ENCODE data around the gene TMEM69. TPM values are rescaled to one million over a fixed set of nuclear protein-coding genes. Genes with fewer than 3 reads are reported as not detected.

TMEM69 gene
- total RNA-seq, 1 experiment from 2014 or later: 39.3 TPM

DNA sequence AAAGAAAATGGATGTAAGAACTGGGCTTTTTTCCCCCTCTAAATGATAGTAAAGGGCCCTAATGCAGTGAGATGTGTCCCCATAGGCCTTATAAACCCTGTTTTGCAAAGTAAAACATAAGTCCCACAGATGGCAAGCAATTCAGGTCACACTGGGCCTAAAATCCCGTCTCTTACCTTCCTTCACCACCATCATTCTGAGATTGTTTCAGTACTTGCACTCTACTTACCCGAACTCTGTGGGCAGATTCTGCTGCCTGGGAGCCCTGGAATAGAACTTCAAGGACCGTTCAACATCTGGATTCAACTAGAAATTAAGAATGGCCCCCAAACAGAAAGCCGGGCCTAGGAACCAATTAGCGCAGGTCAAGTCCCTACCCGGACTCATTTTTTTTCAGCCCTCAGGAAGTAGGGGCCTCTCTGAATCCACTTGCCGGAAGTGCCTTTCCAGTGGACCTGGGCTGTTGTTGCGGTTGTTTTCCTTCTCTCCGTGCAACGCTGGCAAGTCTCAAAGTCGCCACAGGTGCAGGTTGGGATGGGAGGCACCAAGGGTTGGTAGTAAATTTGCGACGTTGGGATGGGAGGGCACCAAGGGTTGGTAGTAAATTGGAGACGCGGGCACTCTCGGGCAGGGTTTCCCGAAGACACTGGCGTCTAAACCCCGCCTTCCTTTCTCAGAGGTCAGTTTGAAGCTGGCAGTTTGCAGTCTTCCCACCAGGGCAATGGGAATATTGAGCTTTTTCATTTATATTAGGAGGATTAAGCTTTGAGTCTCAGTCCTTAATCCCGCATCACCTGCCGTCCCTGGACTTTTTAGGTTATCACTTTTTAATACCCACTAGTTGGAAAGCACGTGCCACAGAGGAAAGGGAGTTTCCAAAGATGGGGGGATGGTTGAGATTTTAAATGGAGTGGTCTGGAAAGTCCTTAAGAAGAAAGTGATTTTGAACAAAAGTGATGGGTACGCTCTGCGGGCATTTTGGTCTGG lies at the start of gene TMEM69 (continued):
- TF ChIP-seq, protein P1, sequence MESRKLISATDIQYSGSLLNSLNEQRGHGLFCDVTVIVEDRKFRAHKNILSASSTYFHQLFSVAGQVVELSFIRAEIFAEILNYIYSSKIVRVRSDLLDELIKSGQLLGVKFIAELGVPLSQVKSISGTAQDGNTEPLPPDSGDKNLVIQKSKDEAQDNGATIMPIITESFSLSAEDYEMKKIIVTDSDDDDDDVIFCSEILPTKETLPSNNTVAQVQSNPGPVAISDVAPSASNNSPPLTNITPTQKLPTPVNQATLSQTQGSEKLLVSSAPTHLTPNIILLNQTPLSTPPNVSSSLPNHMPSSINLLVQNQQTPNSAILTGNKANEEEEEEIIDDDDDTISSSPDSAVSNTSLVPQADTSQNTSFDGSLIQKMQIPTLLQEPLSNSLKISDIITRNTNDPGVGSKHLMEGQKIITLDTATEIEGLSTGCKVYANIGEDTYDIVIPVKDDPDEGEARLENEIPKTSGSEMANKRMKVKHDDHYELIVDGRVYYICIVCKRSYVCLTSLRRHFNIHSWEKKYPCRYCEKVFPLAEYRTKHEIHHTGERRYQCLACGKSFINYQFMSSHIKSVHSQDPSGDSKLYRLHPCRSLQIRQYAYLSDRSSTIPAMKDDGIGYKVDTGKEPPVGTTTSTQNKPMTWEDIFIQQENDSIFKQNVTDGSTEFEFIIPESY (IDR thresholded peaks at IDR 0.05; ENCODE audit: extremely low read depth, insufficient replicate concordance, low read length): no peak
- TF ChIP-seq, protein P2, sequence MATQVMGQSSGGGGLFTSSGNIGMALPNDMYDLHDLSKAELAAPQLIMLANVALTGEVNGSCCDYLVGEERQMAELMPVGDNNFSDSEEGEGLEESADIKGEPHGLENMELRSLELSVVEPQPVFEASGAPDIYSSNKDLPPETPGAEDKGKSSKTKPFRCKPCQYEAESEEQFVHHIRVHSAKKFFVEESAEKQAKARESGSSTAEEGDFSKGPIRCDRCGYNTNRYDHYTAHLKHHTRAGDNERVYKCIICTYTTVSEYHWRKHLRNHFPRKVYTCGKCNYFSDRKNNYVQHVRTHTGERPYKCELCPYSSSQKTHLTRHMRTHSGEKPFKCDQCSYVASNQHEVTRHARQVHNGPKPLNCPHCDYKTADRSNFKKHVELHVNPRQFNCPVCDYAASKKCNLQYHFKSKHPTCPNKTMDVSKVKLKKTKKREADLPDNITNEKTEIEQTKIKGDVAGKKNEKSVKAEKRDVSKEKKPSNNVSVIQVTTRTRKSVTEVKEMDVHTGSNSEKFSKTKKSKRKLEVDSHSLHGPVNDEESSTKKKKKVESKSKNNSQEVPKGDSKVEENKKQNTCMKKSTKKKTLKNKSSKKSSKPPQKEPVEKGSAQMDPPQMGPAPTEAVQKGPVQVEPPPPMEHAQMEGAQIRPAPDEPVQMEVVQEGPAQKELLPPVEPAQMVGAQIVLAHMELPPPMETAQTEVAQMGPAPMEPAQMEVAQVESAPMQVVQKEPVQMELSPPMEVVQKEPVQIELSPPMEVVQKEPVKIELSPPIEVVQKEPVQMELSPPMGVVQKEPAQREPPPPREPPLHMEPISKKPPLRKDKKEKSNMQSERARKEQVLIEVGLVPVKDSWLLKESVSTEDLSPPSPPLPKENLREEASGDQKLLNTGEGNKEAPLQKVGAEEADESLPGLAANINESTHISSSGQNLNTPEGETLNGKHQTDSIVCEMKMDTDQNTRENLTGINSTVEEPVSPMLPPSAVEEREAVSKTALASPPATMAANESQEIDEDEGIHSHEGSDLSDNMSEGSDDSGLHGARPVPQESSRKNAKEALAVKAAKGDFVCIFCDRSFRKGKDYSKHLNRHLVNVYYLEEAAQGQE (IDR thresholded peaks at IDR 0.05; ENCODE audit: low read depth): no peak
- TF ChIP-seq POLR2AphosphoS5 (IDR thresholded peaks at IDR 0.05; ENCODE audit: low read depth, low read length): peak; percentile 90

DNA sequence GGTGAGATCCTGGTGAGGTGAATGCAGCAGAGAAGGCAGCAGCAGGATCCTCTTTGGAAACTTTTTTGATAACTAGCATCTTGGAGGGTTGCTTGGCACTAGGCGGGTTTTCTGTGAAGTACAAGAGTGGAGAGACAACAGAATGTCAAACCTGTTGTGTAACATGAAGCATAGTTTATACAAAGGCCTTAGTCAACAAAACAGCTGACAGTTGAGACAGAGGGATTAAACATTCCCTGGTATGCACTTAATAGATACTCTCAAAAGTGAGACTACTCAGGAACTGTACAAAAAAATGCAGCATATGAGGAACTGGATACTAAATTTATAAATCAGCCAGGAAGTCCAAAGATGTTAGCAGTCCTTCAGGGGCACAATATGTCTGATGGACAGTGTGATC lies 47.7 kb upstream of the TMEM69 start:
- H3K4me1 ChIP-seq (ENCODE audit: control insufficient read depth in 1 of 2, insufficient read depth in 2 of 2, low read length in 2 of 2): peaks cover 3 to 7% of the 10 kb centered on the region in 2 experiments; a peak in 3 of 4 replicates
- intact Hi-C loops (cut with micrococcal nuclease): loop anchor here (10.0 kb wide), 1 partner anchor 205 kb away; no protein-coding TSS in a partner anchor
- no peak overlapping the region for H2AFZ ChIP-seq (ENCODE audit: low read depth, low read length, poor library complexity, severe bottlenecking)
- H3K4me2 ChIP-seq (ENCODE audit: low read length): no peak overlapping the region
- no peak overlapping the region for H3K9ac ChIP-seq (ENCODE audit: low read length)
- H3K9me3 ChIP-seq (ENCODE audit: control insufficient read depth in 1 of 2, insufficient read depth in 1 of 2, low read depth in 1 of 2, low read length in 2 of 2): no peaks in the 10 kb centered on the region
- ChIA-PET RAD21 (ENCODE audit: low non-redundant PET in 1 of 2, low total read pairs in 2 of 2, uncharacterized antibody in 2 of 2, unreplicated experiment in 2 of 2) (no interaction called here), POLR2A (no interaction called here), CTCF (no interaction called here)
- no peaks in the 10 kb centered on the region for H4K20me1 ChIP-seq (ENCODE audit: insufficient read depth)
- DNase-seq (ENCODE audit: low read depth, low spot score): no peak
- H3K9me2 ChIP-seq (ENCODE audit: insufficient read depth): no peaks in the 10 kb centered on the region
- ATAC-seq: no peak
- peaks cover 11% of the 10 kb centered on the region for H3K79me2 ChIP-seq (ENCODE audit: insufficient read depth, low read length)
- H3K27me3 ChIP-seq (ENCODE audit: insufficient read depth, low read length): no peaks in the 10 kb centered on the region
- H3K36me3 ChIP-seq (ENCODE audit: control insufficient read depth in 1 of 2, insufficient read depth in 2 of 2, low read length in 2 of 2): peaks cover 35 to 37% of the 10 kb centered on the region in 2 experiments; a peak in 3 of 4 replicates
- H3K4me3 ChIP-seq (replicated peaks in 1 of 2; ENCODE audit: low read depth in 1 of 2, low read length in 2 of 2): no peak overlapping the region
- no TSS peak for BruUV-seq (replicated peaks)
- no peak overlapping the region for H3K27ac ChIP-seq (ENCODE audit: low read depth, low read length)
- TF ChIP-seq SIN3A (IDR thresholded peaks at IDR 0.05; ENCODE audit: low read depth) (no peak), YY1 (IDR thresholded peaks at IDR 0.05; ENCODE audit: extremely low read depth, insufficient replicate concordance, low read depth, low read length) (no peak), ZFX (IDR thresholded peaks at IDR 0.05) (no peak), SRF (IDR thresholded peaks at IDR 0.05; ENCODE audit: low read depth) (no peak), RAD21 (IDR thresholded peaks at IDR 0.05; ENCODE audit: low read depth) (no peak), FOSL1 (IDR thresholded peaks at IDR 0.05; ENCODE audit: low read depth) (no peak), EZH2phosphoT487 (IDR thresholded peaks at IDR 0.05; ENCODE audit: borderline replicate concordance) (no peak), TCF7L2 (IDR thresholded peaks at IDR 0.05; ENCODE audit: borderline replicate concordance, extremely low read depth, insufficient read depth, insufficient read length) (no peak), EZH2 (IDR thresholded peaks at IDR 0.05) (no peak), SP1 (IDR thresholded peaks at IDR 0.05; ENCODE audit: low read depth) (no peak), CEBPB (IDR thresholded peaks at IDR 0.05; ENCODE audit: low read depth) (no peak)
- TF ChIP-seq, protein P3, sequence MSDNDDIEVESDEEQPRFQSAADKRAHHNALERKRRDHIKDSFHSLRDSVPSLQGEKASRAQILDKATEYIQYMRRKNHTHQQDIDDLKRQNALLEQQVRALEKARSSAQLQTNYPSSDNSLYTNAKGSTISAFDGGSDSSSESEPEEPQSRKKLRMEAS (IDR thresholded peaks at IDR 0.05): no peak
- TF ChIP-seq, protein P4, sequence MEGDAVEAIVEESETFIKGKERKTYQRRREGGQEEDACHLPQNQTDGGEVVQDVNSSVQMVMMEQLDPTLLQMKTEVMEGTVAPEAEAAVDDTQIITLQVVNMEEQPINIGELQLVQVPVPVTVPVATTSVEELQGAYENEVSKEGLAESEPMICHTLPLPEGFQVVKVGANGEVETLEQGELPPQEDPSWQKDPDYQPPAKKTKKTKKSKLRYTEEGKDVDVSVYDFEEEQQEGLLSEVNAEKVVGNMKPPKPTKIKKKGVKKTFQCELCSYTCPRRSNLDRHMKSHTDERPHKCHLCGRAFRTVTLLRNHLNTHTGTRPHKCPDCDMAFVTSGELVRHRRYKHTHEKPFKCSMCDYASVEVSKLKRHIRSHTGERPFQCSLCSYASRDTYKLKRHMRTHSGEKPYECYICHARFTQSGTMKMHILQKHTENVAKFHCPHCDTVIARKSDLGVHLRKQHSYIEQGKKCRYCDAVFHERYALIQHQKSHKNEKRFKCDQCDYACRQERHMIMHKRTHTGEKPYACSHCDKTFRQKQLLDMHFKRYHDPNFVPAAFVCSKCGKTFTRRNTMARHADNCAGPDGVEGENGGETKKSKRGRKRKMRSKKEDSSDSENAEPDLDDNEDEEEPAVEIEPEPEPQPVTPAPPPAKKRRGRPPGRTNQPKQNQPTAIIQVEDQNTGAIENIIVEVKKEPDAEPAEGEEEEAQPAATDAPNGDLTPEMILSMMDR (IDR thresholded peaks at IDR 0.05 in 2 of 3, conservative IDR thresholded peaks at IDR 0.05 in 1 of 3; ENCODE audit: borderline replicate concordance in 1 of 3, insufficient read depth in 1 of 3, low read depth in 2 of 3, low read length in 2 of 3): no peak

Measured in HCT116 (cell line).